Activated naive CD4-positive, alpha-beta T cell treated with anti-CD3 and anti-CD28 coated beads, Interleukin-2, amount 50 U/mL, for 16 hours (primary cell): Measurements from ENCODE around the gene SLC24A1.

Experiments used
- DNase-seq: peaks from one replicate; pipeline ENCODE4 v3.0.0-alpha.2; 2020

SLC24A1 gene

DNA sequence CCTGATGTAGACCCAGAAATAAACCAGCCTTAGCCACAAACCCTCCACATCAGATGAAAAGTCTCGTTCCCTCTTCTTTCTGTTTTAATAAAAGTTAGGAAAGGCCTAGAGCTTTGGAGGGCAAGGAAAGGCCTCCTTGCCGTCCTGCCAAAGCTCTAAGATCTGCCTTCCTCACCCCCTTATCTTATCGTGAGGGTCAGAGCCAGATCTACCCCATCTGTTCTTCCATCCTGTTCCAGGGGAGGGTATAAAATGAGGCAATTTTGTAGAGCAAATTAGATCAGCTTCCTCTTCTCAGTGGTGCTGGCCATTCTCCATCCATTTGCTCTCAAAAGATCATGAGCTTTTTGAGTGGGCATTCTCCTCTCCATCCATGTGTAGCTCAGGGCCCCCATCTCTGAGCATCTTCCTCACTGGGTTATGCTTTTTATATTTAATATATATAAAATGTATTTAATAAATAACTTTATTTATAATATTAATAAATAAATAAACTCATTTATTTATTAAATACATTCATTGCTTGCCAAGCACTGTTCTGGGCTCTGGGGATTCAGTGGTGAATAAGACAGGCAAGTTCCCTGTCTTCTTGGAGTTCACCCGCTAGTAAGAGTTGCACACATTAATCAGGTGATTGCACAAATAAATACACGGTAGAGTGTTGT, 2.0 kb upstream of the SLC24A1 start:
- DNase-seq = no peak

DNA sequence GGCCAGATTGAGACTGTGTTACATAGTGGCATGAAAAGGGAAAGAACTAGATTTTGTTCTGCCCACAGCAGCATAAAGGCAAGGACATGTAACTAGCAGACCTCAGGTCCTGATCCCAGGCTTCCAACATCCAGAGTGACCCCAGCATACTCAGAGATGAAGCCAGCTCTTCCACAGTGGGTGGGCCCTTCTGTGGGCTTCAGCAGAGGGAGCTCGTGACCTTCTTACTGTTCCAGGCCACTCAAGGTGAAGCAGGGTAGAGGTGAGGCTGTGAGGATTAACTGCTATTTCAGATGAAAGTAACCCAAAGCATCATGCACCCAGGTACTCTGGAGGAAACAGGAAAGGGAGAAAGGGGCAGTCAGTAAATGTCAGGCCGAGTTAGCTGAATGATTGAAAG, 905 bp upstream of the SLC24A1 start:
- no peak for DNase-seq

DNA sequence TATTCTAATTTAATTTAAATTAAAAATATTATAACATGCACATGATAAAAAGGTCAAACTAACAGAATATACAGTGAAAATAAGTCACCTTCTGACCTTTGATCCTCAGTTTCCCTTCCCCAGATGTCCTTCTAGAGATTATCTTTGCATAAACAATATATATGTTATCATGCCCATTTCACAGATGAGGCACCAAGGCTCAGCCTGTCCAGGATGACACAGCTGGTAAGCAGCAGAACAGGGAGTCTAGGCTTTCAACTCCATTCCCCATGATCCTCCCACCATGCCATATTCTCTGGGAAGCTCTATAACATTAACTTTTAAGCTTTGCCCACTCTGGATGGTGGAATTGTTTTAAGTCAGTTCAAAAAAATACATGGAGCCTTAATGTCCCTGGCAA, 1.4 kb downstream of the SLC24A1 start:
- DNase-seq = no peak

DNA sequence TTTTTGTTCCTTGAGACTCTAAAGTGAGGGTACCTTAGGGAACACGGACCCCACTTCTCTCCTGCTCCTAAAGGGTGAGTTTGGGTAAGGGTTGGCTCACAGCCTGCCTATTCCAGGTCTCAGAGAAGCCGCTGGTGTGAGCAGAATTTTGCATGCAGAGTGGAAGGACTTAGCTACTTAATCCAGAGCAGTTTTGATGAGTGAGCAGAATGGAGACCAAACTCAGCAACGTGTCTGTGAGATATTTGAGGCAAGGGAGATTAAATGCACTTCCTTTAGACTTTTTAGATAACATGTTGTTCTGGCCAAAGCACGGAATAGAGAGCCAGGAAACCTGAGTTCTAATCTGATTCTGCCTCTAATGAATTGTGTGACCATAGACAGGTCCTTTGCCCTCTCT, 5.1 kb downstream of the SLC24A1 start:
- DNase-seq = no peak

DNA sequence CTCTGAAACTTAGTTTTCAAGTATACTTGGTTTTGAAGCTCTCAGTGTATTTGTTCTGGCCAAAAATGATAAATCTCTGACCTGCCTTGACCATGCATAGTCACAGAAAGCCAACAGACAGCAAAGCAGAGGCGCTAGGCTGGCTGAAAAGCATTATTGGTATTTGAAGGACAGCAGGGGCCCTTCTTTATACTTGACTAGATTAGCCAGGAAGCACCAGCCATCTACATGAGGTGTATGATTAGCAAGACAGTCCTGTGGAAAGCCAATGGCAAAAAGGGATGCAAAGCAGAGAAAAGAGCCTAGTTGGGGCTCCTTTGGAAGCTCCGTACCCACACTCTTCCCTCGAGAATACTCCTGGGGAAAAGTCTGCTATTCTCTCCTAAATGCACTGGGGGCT, 7.8 kb downstream of the SLC24A1 start:
- no peak for DNase-seq

DNA sequence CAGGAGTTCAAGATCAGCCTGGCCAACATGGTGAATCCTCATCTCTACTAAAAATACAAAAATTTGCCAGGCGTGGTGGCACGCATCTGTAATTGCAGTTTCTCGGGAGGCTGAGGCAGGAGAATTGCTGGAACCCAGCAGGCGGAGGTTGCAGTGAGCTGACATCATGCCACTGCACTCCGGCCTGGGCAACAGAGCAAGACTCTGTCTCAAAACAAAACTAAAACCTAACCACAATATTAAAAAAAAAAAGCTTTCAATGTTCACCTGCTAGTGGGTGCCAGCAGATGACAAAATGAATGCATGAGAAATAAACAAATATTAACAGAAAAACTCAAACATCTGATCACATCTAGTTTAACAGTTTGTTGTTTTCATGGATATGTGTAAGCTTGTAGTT, 9.0 kb downstream of the SLC24A1 start:
- no peak for DNase-seq

DNA sequence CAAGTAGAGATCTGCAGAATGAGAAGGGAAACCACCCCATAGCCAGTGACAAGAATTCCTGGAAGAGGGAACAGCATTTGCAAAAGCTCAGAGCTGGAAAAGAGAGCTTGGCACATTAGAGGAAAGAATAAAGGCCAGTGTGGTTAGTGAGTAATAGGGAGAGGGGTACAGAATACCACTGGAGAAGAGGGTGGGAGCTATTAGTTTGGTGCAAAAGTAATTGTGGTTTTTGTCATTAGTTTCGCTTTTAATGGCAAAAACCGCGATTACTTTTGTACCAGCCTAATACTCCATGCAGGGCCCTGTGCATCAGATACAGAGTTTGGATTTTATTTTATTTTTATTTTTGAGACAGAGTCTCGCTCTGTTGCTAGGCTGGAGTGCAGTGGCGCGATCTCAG, 9.8 kb downstream of the SLC24A1 start:
- no peak for DNase-seq

DNA sequence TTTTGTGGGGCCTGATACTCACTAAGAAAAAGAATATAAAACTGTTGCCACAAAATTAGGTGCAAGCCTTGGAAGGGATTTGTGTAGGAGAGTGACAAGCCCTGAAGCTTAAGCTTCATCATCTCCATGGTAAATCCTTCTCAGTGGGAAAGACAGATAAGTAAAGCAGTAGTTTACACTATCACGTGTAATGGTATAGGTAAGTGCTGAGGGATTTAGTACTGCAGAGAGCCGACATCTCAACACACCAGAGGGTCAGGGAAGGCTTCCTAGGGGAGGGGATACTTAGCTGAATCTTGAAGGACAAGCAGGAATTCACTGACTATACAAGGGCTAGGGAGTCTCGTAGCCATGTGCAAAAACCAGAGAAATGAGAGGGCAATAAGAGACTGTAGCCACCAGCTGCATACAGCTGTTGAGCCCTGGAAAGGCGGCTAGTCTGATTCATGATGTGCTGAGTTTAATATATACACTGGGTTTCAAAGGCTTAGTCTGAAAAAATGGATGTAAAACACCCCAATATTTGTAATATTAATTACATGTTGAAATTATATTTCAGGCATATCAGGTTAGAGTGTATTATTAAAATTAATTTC, 11.1 kb downstream of the SLC24A1 start:
- DNase-seq = no peak

DNA sequence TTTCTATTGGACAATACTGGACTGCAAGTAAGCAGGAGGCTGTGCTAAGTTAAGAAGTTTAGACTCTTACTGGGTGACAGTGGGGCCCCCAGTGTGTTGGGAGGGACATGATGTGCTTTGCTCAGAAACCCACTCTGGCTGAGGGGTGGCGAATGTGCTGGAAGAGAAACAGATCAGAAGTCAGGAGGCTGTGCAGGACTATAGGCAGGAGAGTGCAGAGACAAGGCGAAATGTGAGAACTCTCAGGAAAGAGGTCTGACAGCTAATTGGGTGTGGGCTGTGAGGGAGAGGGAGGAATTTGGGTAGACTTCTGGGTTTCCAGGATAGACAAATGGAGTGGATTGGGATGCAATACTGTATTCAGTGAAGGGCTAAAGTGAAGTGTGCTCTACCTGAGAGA, 12.0 kb downstream of the SLC24A1 start:
- no peak for DNase-seq

DNA sequence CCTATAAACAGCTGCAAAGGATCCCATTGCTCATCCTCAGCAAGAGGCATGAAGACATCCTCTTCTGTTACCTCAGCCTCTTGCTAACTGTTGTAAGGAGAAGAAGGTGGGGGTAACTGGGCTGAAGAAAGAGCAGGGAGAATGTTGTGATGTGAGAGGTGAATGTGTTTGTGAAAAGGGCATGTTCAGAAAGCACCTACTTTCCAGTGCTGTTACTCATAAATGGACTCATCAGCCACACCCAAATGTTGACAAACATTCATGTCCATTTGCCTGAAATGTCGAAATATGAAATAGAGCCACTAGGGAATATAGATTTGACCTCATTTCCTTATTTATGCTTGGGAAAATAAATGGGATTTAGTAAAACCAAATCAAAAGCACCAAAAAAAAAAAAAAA, 12.6 kb downstream of the SLC24A1 start:
- no peak for DNase-seq

DNA sequence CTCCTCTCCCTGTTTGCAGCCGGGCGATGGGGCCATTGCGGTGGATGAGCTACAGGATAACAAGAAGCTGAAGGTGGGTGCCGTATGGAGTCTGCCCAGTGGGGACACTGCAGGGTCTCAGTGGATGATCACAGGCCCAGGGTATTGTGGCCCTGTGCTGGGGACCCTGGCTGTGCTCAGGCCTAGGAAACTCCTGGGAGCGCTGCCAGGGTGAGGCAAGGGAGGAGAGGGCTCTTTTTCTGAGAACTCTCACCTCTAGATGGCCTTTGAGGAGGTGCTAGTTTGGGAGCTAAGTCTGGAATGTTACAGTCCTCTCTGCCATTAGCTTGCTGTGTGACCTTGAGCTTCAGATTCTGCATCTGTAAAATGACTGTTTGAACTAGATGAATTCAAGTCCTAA, 16.4 kb downstream of the SLC24A1 start:
- DNase-seq = no peak

DNA sequence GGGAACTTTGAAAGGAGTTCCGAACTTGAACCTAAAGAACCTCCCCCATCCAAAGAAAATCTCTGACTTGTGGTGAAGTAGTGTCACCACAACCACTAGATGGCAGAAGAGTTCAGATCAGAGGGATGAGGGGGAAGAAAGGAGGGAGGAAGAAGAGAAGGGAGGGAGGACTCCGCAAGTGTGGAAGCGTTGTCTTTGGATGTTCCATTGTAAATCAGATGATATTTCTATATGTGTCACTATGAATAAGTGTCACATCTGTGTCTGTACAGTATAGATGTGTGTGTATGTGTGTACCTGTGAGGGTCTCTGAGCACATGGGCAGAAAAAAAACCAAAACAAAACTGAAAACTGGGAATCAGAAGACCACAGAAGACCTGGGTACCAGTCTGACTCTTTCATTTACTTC, 16.9 kb downstream of the SLC24A1 start:
- DNase-seq = no peak

DNA sequence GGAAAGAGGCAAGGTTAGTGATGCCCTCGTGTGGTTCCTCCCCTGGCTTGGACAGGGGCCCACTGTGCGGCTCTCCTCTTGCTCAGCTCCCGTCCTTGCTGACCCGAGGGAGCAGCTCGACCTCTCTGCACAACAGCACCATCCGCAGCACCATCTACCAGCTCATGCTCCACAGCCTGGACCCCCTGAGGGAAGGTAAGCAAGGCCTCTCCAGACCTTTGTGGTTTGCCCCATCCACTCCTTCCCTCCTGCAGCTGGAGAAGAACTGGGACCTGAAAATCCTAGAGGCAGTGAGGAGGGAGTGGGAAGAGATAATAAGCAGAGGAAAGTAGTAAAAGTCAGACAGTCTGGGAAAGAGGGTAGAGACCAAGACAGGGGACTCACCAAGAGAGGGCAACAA, 17.8 kb downstream of the SLC24A1 start:
- DNase-seq = no peak

DNA sequence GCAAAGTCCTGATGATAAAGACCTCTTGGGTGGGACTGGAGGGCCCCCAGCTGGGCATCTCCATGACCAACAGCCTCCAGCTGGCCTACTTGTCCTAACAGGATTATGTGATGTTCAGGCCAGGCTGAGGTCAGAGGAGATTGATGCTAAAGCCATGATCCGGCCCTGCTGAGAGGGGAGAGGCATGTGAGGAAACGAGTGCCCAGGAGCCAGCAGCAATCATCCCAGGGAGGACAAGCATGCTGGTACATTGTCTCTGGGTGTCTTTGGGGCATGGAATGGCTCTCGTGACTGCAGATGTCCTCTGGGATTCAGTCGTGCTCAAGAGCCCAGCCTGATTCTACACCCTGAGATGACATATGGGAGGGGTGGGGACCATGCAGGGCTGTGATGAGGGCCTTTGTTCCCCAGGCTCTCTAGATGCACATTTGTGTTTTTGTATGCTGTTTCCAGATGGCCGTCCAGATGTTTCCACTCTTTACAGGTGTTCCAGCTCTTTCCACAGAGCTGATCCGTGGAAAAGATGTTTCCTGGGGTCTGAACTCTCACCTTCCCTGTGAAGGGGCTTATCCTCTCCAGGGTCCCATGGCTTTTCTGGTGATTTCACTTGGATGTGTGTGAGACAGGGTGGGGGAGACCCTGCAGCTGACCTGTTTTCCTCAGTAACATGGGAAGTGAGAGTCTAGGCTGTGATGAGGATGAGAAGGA, 20.2 kb downstream of the SLC24A1 start:
- no peak for DNase-seq

DNA sequence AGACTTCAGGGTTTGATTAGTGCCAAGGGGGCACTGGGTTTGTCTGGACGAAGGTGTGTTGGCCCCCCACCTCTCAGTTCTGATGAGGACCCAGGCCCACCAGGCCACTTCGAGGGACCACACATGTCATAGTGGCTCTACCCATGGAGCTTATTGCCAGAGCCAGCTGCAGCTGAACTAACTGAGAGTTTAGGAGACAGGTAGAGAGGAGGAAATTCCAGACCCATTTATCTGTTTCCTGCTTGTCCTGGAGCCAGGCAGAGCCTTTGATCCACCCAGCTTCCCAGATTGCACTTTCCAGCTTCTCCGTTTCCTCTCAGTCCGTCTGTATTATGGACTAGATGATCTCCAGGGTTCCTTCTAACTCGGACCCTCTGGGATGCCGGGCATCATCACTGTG, 20.9 kb downstream of the SLC24A1 start:
- no peak for DNase-seq

DNA sequence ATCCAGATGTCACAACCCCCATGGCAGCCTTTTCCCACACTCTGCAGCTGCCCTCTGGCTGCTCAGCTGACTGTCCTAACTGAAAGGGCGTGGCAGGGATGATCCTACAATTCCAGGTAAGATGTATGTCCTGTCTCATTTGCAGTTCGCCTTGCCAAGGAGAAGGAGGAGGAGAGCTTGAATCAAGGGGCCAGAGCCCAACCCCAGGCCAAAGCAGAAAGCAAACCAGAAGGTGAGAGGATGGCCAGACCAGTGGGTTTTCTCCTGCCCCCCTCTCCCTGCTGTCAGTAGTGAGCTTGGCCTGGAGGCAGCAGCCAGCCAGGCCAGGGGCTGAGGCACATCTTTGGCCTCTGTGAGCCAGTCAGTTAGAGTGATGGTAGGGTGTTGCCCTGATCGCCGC, 22.5 kb downstream of the SLC24A1 start:
- DNase-seq = no peak

DNA sequence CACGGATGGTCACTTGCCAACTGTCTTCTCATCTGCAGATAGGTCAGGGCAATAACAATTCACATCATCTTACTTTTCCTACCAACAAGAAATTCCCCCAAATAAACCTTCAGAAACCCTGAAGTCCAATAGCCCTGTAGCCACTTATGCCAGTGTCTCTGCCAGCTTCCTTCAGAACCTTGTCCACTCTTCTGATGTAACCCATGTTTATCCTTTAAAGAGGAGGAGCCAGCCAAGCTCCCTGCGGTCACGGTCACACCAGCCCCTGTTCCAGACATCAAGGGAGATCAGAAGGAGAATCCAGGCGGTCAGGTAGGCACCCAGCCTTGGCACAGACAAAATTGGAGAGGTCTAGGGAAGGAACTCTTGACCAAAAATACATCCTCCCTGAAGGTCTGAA, 23.7 kb downstream of the SLC24A1 start:
- no peak for DNase-seq

DNA sequence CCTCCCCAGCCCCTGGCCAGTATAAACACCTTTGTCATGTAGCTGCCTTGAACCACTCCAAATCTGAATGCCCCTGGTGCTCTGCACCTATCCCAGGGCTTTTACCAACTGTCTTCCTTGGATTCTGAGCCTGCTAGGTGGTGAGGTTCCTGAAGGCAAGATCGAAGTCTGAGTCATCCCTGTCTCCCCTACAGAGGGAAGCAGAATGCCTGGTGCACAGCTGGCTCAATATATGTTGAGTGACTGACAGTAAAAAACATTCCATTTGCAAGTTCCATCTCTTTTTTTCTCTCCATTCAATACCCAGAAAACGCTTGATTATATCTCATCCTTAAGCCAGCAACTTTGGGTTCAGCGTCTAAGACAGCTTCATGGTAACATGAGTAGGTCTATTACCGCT, 24.7 kb downstream of the SLC24A1 start:
- no peak for DNase-seq

DNA sequence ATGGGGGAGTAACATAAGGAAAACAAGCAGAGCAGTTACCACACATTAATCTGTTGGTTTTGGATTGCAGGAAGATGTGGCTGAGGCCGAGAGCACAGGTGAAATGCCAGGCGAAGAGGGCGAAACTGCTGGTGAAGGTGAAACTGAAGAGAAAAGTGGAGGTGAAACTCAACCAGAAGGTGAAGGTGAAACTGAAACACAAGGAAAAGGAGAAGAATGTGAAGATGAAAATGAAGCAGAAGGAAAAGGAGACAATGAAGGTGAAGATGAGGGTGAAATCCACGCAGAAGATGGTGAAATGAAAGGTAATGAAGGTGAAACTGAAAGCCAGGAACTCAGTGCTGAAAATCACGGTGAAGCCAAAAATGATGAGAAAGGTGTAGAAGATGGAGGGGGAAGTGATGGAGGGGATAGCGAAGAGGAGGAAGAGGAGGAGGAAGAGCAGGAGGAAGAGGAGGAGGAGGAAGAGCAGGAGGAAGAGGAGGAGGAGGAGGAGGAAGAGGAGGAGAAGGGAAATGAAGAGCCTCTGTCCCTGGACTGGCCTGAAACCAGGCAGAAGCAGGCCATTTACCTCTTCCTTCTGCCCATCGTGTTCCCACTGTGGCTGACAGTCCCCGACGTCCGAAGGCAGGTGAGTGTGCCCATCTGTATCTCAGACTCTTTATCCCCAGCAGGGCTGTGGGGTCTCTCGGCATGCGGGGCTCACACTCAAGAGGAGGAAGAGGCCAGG, 28.7 kb downstream of the SLC24A1 start:
- no peak for DNase-seq

DNA sequence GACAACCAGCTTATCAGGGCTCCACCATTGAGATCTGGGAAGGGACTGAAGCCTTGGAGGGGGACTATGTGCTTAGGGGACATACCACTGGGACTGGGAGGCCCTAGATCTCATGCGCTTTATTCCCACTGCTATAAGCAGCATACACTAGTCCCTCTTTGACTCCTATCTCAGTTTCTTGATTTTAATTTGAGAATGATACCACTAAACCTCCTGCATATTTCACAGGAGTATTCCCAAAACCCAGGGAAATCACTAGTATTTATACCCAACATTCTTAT, 29.2 kb downstream of the SLC24A1 start:
- no peak for DNase-seq

DNA sequence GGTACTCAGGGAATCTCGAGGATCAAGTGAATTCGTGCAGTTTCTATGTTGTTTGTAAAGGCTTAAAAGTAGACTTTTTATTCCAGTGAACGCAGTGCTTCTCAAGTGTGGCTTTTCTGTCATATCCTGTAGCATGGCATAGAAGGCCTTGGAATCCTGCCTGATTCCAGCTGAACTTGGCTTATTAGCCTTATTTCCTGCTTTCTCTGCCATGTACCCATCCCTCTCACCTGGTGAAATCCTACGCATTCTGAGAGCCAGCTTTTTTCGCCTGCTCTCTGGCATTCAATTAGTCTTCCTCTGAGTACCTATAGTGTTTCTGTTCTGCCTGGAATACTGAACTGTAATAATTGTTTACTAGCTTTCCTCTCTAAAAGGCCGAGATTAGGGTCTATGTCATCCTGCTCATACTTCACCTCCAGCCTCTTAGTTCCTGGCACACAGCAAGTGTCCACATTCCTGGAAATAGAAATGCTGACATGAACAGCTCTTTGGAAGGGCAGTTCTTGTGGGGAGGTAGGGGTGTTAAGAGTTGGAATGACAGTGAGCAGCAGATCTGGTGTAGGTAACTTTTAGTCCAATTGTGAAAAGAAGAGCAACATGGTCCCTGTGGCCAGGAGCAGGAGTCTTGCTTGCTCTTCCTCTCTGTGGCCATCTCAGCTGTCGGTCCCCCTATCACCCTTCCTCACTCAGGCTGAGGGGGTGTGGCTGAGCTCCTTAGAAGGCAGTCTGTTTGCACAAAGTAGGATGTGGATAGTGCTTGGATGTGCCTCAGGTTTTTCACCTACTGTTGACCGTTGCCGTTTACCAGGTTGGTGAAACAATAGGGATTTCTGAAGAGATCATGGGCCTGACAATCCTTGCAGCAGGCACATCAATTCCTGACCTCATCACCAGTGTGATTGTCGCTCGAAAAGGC, 30.4 kb downstream of the SLC24A1 start:
- no peak for DNase-seq

DNA sequence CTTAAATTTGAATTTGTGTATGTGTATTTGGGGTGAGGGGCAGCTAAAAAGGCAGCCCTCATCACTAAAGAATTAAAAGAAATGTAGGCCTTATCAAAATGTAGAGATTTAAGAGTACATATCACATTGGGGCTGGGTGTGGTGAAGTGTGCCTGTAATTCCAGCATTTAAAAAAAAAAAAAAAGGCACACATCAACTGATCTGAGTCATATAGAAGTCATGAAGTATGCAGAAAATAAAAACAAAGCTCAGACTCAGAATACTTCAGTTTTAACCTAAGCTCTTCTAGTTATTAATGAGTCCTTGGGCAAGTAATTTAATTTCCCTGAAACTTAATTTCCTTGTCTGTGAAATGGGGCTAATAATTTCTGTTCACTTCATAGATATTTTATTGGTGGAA, 31.6 kb downstream of the SLC24A1 start:
- DNase-seq = no peak
